GM18505 (cell line): ENCODE measurements around the gene CTBP1.

ENCODE experiments used
- ATAC-seq: cut with Tn5 transposase; IDR thresholded peaks from one replicate; pipeline ENCODE4 v1.9.1; 2021; ENCODE audit not compliant: unreplicated experiment
- POLR2A ChIP-seq: IDR thresholded peaks from 4 replicates; pipeline ENCODE4 v1.6.1; 2011; ENCODE audit warnings: borderline replicate concordance; ENCODE audit not compliant: insufficient read depth, insufficient read length; ENCODE audit errors: extremely low read depth

Gene CTBP1

DNA sequence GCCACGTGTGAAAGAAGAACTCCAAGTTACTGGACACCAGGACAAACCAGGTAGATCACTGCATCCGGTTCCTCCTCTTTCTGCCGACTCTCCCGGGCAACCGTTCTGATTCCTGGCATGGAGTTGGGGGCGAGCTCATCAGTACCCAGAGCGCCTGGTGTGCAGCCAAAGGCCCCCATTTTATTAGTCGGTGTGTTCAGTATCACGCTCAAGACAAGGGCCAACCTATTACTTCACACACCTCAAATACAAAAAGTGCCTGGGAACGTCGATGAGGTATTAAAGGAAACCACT lies 2.8 kb upstream of the CTBP1 start:
- ATAC-seq: no peak
- TF ChIP-seq POLR2A: no peak

DNA sequence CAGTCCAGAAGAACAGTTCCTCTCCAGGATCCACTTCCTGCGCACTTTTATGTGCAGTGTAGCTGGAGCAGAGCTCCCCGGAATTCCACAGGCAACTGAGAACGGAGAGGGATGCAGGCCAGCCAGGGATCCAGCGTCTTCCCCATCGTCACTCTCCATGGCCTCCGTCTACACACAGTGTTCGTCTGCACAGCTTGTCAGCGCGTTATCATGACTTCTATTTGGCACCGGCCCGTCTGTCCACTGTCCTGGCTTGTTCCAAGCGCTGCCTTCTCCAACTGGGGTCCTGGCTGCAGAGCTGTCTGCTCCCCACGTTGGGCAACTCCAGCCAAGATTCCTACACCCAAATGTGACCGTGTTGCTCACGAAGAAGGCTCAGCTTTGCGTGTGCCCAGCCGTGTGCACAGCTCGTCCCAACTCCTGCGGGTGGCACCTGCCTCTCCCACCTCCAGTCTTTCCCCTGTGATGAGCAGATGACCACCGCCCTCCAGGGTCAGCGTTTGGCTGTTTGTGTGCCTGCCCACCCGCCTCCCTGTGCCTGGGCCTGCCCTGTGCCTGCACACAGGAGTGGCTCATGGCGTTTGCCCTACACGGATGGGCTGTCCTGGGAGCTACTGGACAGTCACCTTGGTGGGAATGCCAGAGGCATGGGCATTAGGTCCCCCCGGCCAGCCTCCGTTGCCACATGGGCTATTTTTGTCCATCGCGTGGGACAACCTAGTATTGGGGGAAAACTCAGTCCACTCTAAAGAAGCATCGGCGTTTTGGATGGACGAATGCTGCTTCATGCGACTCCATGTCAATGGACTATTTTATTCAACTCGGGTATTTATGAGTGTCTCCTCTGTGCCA lies 2.2 kb upstream of the CTBP1 start:
- no peak for TF ChIP-seq POLR2A
- ATAC-seq: no peak

DNA sequence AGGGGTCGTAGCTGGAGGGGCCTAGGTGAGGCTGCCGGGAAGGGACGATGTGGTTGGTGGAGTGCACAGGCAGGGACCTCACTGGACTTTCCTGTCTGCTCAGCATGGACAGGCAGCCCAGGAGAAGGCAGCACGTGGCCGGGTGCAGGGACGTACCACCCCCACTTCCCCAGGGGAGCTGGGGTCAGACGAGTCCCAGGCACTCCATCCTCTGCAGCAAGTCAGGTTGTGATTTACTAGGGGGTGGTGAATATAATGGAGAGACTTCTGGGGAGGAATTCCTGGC lies 1.5 kb upstream of the CTBP1 start:
- no peak for ATAC-seq
- no peak for TF ChIP-seq POLR2A

DNA sequence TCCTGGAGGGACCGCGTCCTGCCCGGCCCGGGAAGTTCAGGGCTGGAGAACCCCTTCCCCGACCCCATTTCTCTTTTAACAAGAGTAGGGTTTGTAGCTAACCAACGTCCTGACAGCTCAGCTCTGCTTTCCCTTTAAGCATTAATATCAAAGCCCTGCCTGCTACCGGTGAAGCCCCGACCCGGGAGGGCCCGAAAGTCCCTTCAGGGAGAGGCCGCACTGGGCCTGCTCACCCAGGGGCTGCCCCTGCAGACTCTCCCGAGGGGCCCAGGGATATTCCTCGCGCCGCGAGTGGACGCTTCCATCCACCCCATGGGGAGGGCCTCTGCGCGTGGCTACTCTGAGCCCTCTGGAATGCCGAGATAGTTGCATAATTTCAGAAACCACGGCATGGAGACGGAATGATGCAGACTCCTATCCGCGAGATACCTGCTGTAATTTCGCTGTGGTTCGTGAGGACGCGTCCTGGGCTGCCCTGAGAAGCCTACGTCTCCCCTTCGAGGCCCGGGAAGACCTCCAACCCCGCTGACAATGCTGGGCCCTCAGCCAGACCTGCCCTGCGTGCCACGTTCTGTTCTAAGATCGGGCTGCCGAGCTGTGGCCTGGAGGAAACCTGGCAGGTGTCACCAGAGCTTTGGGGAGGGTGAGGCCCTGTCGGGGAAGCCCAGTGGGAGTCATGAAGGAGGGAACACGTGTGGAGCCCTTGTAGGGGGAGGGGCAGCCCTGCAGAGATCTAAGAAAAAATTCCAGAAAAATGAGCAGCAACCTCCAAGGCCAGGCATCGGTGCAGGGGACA lies 999 bp upstream of the CTBP1 start:
- no peak for ATAC-seq
- no peak for TF ChIP-seq POLR2A

DNA sequence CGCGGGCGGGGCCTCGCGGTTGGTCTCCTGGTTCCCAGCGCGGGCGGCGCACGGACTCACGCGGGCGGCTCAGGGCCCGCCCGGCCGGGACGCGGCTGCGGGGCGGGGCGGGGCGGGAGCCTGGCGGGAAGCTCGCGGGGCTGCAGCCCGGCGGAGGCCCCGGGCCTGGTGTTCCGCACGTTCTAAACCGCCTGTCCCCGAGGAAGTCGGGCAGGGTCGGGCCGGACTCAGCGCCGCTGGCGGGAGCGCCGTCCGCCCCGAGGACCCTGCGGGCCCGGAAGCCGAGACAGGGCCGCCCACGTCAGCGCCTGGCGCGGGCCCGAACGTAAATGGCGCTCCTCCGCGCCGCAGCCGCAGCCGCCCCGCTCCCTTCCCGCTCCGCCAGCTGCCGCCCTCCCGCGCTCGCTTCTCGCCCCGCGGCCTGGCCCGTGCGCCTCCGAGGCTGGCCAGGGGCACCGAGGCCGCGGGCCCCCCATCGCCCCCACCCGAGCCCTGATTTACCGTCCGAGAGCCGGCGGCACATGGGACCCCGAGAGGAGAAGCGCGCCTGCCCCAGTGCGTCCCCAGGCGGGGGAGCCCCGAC lies 309 bp upstream of the CTBP1 start:
- TF ChIP-seq POLR2A: peak; percentile 75
- peak; percentile 55 for ATAC-seq

DNA sequence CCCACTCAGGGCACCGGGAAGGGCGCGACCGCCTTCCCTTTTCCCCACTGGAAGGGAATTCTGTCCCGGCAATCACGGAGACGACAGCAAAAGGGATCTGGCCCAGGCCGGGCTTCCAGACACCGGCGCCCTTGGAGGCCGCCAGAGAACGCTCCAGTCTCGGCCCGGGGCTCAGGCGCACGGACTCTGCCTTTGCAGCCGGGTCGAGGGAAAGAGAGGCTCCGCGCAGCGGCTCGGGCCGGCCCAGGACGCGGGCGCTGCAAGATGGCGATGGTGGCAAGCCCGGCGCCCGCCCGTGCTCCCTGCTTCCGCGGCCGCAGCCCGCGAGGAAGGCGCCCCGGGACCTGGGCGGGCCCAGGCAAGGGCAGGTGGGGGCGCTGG lies 1.1 kb downstream of the CTBP1 start:
- TF ChIP-seq POLR2A: no peak
- ATAC-seq: peak; percentile 10

DNA sequence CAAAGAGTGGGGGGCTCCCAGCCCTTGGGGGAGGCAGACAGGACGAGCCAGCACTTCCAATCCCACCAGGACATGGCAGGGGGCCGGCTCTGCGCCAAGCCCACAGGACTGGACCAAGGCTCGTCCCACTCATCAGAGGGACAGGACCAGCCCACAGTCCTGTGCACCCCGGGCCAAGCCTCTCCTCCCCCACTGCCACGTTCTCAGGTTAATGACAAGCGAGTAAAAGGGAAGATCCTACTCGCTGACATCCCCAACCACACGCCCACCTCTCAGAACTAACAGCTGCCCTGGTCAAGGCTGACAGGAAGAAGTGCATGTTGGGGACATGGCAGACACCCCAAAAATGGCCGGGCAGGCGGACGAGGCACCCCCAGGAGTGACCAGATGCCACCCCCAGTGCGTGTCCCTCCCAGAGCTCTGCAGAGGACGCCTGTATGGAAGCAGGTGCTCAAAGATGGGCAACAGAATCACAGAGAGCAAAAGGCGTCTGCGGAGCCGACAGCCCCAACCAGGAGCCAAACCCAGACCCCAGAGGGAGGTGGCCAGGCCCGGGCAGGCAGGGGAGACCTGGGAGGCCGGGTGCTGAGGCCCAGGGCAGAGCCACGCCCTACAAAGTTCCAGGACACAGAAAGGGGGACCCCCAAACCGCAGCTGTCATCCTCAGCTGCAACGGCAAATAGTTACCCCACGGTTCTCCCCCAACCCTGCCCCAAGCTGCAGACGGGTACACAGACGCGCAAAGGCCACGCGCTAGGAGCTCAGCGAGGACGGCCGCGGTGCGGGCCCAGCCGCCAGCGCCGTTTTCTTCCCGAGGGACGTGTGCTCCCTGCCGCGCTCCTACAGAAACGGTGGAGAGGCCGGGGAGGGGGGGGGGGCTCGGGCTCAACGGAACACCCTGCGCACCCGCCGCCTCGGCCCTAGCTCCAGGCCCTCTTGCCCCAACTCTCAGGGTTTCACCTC lies 1.7 kb downstream of the CTBP1 start:
- TF ChIP-seq POLR2A: peak; percentile 23
- no peak for ATAC-seq

DNA sequence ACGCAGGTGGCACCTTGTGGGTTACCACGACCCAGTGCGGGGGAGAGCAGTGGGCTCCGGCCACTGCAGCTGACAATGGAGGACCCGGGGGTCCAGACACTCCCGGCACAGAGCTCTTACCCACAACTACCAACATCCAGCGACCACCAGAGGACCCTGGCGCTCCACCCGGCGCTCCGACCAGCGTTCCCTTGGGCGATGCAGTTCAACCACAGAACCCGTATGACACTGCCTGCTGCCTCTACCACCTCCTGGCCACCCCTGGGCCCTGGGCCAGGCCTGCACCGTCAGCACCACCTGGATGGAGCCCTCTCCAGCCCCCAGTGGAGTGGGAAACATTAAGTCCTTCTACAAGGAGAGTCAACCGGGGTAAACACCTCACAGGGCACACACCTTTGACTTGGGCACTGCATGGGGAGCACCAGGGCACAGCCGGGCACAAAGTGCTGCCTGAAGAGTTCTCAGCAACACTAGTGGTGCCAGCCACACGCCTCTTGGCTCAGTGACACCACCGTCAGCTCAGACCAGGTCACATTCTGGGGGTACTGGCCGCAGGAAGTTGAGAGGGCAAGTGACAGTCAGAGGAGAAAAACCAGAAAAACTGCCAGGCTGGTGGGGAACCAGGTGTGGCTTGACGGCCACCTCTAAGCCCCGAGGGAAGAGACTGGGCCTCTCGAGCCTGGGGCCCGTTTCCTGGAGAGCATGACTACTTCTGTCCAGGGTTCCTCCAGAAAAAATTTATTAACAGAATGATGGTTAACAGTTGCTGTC lies 2.6 kb downstream of the CTBP1 start:
- ATAC-seq: no peak
- TF ChIP-seq POLR2A: no peak

DNA sequence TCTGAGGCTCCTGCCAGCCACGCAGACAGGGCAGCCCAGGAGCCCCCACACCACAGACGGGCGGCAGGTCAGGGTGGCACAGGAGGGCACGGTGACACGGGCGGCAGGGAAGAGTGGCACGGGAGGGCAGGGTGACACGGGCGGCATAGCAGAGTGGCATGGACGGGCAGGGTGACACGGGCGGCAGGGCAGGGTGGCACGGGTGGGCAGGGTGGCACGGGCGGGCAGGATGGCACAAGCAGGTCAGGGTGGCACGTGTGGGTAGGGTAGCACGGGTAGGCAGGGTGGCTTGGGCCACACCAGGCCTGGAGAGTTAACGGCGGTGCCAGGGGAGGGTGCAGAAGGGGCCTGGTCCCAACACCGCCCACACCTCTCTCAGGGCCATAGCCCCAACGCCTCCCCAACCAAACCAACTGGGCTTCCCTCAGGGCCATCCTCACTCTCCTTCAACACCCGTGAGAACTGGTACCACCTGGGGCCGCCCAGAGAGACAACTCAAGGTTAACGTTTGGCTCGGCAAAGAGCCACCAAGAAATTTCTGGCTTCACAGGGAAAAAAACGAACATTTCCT lies 3.4 kb downstream of the CTBP1 start:
- no peak for ATAC-seq
- TF ChIP-seq POLR2A: no peak

DNA sequence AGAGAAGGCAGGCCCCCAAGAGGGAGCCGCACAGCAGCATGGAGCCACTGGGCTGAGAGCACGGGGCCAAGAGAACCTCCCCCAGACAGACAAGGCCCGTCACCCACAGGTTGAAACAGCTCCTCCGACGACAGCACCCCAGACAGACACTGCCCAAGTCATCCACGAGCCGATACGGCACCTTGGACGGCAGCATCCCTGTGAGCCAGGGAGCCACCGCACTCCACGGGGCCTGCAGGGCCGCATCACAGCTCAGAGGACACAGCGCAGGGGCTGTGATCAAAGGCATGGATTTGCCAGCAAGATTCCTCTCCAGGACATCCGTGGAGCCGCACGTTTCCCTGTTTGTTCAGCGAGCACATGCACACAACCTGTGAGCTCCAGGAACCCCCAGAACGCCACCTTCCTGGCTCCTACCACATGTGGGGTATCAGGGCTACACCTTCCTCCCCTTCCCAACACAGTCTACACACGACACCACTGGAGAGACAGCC lies 3.9 kb downstream of the CTBP1 start:
- TF ChIP-seq POLR2A: no peak

DNA sequence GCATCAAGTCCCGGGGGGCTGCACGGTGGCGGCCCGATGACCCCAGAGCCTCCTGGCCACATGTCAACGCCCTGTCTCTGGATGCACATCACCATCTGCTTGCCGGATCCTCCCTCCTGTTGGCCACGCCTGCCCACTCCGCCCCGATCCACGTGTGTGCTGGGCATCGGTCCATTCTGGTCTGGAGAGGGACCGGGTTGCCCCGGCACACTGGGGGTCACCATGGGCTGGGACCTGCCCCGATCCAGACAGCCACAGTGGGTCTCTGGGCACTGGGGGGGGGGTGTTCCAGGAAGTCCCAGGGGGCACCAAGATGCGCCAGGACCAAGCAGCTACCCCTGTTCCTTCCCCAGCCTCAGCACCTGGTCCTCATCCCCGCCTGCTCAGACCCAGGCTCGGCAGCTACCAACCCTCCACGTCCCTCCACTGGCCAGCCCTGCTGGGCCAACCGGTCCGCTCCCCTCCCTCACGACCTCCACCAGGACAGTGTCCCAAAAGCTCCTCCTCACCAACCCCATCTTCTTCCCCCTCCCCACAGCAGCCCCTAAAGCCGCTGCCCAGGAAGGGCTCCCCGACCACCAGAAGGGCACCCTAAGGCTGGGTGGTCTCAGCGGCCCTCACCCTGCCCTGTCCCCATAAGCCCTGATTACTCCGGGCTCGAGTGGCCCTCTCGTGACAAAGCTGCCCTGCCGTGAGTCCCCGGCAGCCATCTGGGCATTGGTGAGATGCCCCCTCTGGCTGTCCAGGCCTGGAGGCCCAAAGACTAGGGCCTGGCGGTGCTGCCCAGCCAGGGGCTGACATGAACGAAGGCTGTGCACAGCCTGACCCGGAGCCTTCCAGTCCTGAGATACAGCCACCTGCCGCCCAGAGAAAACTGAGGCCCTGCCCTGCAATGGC lies 4.6 kb downstream of the CTBP1 start:
- ATAC-seq: no peak
- TF ChIP-seq POLR2A: no peak

More for the DNA sequence above, 3.9 kb downstream of the CTBP1 start:
- no peak for ATAC-seq
